GM10266 (cell line): ENCODE measurements around the gene NFIA.

Source experiments
- DNase-seq: peaks from one replicate; pipeline ENCODE4 v3.0.0; 2012; ENCODE audit errors: extremely low spot score
- TF ChIP-seq, protein P1 (sequence below): IDR thresholded peaks from 2 replicates; pipeline ENCODE4 v1.5.1; 2012; ENCODE audit warnings: mild to moderate bottlenecking, low read depth; ENCODE audit not compliant: control insufficient read depth, insufficient read depth; ENCODE audit errors: missing control alignments

Gene NFIA

DNA sequence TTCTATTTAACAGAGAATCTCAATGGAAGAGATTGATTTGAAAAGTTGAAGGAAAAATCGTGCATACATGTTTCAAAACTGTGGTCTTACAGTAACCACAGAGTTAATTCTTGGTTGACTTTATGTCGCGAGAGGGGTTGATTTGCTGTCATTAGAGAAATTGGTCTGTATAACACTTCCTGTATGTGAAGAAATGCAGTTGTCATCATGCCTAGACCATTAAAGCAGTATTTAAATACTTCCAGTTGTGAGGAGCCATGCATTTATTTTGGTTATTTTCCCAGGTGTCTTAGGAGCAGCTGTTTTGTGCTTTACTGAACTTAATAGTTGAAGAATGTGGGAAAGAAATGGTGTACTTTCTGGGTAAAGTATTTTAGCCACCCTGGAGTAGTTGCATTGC, 76.2 kb downstream of the NFIA start:
- TF ChIP-seq, protein P1, sequence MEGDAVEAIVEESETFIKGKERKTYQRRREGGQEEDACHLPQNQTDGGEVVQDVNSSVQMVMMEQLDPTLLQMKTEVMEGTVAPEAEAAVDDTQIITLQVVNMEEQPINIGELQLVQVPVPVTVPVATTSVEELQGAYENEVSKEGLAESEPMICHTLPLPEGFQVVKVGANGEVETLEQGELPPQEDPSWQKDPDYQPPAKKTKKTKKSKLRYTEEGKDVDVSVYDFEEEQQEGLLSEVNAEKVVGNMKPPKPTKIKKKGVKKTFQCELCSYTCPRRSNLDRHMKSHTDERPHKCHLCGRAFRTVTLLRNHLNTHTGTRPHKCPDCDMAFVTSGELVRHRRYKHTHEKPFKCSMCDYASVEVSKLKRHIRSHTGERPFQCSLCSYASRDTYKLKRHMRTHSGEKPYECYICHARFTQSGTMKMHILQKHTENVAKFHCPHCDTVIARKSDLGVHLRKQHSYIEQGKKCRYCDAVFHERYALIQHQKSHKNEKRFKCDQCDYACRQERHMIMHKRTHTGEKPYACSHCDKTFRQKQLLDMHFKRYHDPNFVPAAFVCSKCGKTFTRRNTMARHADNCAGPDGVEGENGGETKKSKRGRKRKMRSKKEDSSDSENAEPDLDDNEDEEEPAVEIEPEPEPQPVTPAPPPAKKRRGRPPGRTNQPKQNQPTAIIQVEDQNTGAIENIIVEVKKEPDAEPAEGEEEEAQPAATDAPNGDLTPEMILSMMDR = no peak
- no peak for DNase-seq

DNA sequence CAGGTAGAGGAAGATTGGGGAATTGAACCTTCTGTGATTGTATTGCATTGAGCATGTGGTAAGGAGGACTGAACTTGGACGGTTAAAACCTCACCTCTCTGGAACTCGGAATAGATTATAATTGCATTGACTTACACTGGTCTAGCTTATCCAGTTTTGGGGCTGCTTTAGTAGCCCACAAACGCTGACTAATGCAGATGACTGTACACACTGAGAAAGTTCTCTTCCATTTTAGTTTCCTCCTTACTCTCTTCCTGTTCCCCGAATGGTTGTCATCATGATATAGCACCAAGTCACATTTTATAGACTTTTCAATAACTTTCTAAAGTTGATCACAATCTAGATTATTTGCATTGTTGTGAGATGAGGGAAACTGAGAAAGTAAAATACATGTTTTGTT, 78.2 kb downstream of the NFIA start:
- DNase-seq = no peak
- TF ChIP-seq, protein P1 = no peak

DNA sequence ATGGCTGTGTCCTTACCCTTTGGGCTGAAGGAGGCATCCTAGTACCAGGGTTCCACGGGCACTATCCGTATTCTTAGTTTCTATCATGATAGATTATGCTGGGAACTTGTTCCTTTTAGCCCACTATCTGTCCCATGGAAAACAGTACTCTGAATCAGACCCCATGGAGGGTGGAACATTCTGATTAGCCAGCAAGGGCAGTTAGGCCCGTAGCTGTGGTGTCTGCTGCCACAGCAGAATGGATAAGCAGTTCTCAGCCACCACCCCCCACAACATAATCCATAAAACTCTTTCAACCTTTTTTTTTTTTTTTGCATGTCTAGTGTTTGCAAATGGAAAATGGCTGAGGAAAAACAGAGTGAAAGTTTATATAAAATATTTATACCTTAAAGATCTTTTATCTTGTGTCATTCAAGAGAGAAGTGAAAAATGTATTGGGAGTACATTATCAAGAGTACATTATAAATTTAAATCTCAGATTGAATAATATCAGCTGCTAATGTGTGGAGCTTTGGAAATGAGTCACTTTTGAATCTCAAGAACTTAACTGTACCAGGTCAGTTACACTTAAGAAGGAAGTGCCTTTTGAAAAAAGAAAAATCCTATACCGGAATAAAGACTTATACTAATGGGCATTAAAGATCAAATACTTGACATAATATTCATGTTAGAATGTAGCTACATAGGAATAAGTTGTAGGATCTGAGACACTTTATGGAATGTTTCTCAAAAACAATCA, 80.3 kb downstream of the NFIA start:
- DNase-seq = no peak
- TF ChIP-seq, protein P1 = no peak

DNA sequence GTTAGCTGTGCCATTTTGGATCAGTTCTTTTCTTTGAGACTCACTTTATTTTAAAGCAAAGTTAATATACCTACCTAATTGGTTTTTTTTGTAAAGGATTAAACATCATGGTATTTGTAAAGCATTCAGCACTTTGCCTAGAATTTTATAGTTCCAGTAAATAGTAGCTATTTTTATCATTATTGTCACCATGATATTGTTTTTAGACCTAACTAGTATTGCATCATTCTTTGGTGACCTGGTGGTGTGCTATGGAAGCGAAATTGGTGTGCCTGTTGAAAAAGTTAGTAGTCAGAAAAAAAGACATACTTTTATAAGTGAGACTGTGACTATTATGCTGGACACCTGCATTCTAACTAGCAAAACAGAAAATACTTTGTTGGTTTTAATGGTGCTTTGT, 81.0 kb downstream of the NFIA start:
- TF ChIP-seq, protein P1 = no peak
- DNase-seq = no peak

DNA sequence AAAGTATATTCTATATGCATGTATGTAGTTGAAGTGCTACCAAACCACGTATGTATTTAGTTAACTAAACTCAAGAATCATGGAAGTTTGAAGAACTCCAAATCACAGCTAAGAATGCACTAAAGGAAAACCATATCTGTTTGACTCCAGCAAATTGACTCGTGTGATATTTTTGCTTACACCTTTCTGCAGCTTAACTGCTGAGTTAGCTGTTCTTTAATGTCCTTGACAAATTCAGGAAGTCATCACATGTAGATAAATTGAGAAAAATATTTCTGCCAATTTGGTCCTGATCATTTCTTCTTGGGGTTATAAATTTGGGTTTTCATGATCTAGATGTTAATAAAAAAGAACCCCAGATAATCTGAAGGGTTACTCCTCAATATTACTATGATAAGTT, 83.0 kb downstream of the NFIA start:
- DNase-seq = no peak
- TF ChIP-seq, protein P1 = no peak

DNA sequence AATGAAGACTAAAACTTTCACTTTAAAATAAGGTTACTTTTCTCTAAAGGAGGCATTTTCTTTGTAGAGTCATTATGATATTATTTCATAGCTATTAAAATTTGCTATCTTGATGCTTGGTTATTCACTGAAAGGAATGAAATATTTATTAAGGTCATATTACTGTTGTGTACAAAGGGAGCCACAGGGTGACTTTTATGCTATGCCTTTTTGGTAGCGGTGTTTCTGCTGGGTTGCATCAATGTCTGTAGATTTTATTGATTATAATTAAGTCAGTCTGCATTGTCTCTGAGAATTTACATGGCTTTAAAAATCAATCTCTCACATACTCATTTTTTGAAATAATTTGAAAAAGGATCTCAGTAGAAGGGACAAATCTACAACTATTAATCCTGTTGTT, 84.9 kb downstream of the NFIA start:
- TF ChIP-seq, protein P1 = no peak
- no peak for DNase-seq

DNA sequence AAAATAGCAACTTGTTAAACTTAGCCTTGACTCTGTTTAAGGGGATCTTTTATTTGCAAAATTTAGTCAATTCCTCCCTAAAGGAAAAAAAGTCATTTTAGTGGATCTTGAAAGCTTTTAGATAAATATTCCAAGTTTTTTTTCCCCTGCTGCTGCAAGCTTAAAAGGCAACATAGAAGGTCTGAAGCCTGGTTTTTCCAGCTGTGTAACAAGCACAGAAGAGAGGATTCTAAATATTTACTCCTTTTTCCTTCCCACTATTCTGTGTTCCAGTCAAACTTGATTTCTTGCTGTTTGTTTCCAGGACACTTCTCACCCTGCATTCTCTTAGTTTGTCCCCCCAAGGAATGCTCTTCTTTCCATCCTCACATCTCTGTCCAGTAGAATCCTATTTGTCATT, 86.7 kb downstream of the NFIA start:
- no peak for DNase-seq

More for the DNA sequence above, 86.7 kb downstream of the NFIA start:
- TF ChIP-seq, protein P1 = no peak
